Stimulated activated CD4-positive, alpha-beta T cell treated with anti-CD3 and anti-CD28 coated beads, Interleukin-4, amount 100 ng/mL, for 4 hours (primary cell): Measurements from ENCODE around the gene OR5AU1.
"Not testable (repeated sequence)": the region's sequence is repeated elsewhere in the genome, so short reads cannot be mapped to it uniquely, and the experiment has no call there.

ENCODE experiments used
- DNase-seq, 2 experiments: peaks; one replicate each; pipeline ENCODE4 v3.0.0-alpha.2; 2020

Gene OR5AU1

GRCh38 chr14:21169573-21169972 lies 13.7 kb upstream of the OR5AU1 start:
- no peak for DNase-seq

DNA sequence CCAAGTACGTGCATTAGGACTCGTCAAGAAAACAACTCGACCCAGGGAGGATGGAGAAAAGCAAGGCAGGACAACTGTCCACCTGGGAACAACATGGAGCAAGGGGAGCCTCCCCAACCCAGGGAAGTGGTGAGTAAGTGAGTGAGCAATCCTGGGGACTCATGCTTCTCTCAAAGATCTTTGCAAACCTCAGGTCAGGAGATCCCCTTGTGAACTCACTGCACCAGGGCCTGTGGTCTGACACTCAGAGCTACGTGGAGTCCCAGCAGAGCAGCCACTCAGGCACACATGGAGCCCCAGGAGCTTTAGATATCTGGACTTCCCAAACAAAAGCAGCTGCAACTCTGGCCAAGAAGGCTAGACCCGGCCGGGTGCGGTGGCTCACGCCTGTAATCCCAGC lies 12.2 kb upstream of the OR5AU1 start:
- no peak for DNase-seq

GRCh38 chr14:21165670-21166069 lies 9.8 kb upstream of the OR5AU1 start:
- not testable (repeated sequence) for DNase-seq

GRCh38 chr14:21165002-21165605 lies 9.2 kb upstream of the OR5AU1 start:
- DNase-seq: not testable (repeated sequence)

DNA sequence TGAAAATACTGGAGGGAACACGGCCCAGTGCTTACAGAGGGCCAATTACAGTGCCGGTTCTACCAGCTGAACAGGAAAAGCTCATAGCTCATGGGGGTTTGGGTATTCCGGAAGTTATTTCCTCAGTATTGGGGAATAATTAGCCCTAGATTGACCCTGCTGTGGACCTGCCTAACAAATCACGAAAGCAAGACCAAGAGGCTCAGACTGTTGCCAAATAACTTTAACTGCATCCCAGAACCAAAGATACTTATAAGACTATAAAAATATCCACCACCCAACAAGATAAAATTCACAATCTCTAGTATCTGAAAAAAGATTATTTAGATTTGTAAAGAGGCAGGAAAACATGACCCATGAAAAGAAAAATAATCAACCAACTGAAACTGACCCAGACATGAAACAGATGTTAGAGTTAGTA lies 8.0 kb upstream of the OR5AU1 start:
- no peak for DNase-seq

DNA sequence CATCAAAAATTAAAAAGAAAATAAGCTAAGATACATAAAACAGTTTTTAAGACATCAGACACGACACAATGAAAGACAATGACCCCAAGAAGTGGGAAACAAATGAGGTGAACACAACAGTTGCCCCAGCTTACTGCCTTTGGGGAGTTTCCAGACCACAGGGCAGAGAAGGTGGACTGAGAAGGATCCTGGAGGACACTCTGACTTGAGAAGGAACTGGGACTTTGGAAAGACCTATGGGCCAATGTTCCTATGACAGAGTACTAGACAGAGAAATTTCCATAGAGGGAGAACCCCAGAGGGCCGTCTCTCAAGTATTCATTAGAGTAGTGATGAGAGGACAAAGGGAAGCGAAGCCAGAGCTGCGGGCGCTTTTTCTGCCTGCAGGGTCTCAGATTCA lies 6.2 kb upstream of the OR5AU1 start:
- no peak for DNase-seq

GRCh38 chr14:21160061-21160610 lies 4.3 kb upstream of the OR5AU1 start:
- DNase-seq: no peak

DNA sequence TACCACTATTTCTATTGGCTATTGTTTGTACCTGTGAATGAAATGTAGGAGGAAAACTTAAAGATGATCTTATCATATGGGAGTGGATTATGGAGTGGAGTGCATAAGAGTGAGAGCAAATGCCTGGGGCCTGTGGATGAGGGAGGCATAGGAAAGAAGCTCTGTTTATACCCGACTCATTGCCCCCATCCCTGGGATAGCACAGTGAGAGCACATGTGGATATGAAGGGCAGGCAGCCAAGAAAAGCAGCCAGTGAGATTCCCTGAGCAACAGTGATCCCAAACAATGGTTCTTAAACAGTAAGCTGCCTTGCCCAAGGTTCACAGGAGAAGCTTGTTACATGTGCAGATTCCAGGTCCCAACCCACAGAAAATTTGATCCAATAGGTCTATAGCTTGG lies 2.3 kb upstream of the OR5AU1 start:
- DNase-seq: not testable (repeated sequence)

- DNase-seq: no peak
Measured at GRCh38 chr14:21149641-21150367, 6.1 kb downstream of the OR5AU1 start.

GRCh38 chr14:21145437-21145836 lies 10.4 kb downstream of the OR5AU1 start:
- DNase-seq: no peak

- no peak for DNase-seq
Measured at GRCh38 chr14:21142357-21142756, 13.5 kb downstream of the OR5AU1 start.

- DNase-seq: no peak
Measured at GRCh38 chr14:21136024-21136423, 19.8 kb downstream of the OR5AU1 start.

GRCh38 chr14:21133901-21134300 lies 22.0 kb downstream of the OR5AU1 start:
- DNase-seq: no peak

DNA sequence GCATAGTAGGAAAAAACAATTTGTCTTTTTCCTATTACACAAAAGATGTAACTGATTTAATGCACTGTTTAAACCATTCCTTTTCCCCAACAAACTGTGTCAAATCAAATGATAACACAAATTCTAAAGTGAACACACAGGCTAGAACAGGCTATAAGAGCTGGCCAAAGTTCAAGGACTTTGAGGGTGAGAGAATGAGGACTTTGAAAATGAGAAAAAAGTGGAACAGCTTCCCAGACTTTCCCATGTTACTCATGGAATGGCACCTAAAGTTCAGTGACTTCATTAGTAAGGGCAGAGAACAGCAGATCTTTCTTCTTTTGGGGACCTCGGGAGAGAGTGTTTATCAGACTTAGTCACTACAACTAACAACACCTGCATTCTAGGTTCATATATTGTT lies 32.4 kb downstream of the OR5AU1 start:
- DNase-seq: no peak

- DNase-seq: no peak
Measured at GRCh38 chr14:21121122-21121521, 34.7 kb downstream of the OR5AU1 start.

- no peak for DNase-seq
Measured at GRCh38 chr14:21120686-21121085, 35.2 kb downstream of the OR5AU1 start.

- DNase-seq: no peak
Measured at GRCh38 chr14:21118933-21119332, 36.9 kb downstream of the OR5AU1 start.

DNA sequence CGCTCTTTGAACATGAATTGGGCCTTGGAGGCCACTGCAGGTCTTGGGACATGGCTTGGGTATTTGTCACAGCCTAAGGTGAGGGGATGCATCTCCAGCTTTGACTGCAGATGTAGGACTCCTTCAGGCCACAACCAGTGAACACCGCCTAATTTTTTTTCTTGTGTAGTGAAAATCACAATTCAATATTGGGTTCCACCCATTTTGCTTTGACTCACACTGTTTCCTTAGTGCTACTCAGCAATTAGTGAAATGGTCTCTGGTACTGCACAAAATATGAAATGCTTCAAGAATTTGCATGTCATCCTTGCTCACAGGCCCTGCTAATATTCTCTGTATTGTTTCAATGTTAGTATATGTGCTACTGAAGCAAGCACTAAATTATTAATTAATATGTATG lies 42.5 kb downstream of the OR5AU1 start:
- no peak for DNase-seq

GRCh38 chr14:21112255-21112654 lies 43.6 kb downstream of the OR5AU1 start:
- no peak for DNase-seq

GRCh38 chr14:21109377-21110138 lies 46.3 kb downstream of the OR5AU1 start:
- DNase-seq: no peak

- no peak for DNase-seq
Measured at GRCh38 chr14:21108791-21109190, 47.1 kb downstream of the OR5AU1 start.

GRCh38 chr14:21107283-21107800 lies 48.5 kb downstream of the OR5AU1 start:
- DNase-seq: no peak

DNA sequence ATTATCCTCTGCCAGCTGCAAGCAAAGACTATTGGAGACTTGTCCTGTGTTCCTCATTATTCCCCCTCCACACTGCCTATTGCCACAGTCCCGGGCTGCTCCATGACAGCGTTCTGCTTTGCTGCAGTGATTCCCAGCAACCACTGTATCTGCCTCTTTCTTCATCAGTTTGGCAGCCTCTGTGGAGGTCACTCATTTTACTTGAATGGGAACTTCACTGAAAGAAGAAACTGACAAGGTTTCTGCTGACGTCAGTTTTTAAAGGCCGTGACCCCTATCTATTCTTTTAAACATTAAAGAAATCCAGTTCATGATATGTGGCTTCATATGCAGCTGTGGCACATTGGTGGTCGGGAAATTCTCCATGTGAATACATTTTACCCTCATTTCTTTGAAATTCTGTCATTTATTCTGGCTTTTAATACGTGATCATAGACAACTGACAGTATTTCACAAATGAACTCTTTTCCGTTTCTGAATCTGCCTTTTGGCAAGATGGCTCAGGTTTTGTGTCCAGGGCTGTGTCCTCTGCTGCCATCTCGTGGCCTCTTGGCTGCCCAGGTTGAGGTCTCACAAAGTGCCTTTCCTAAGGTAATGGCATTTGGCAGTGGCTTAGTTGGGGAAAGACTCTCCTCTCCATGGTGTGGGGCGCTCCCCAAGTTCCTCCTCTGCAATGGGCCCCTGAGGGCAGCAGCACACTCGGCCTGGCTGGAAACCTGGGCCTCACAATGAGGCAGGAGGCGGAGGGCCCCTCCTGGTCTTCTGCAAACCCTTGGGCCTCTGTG lies 49.2 kb downstream of the OR5AU1 start:
- peak; percentile 67 to 70 for DNase-seq
